Esophagus muscularis mucosa (tissue), 4 donors: Measurements from ENCODE around the gene KNSTRN. TPM values are rescaled to one million over a fixed set of nuclear protein-coding genes. Genes with fewer than 3 reads are reported as not detected.

ENCODE experiments used
- DNase-seq: peaks from one replicate; pipeline ENCODE4 v3.0.0-alpha.2; 2017; ENCODE audit errors: extremely low spot score
- H3K27ac ChIP-seq, 4 donors: fragments of 200-600 bp; sonication (generic); replicated peaks in 1 of 4; 1 replicate in 3 of 4; 2 replicates in 1 of 4; pipeline ENCODE4 v1.5.1; 2016 to 2019; ENCODE audit warnings: mild to moderate bottlenecking in 1 of 4
- H3K27me3 ChIP-seq, 4 donors: fragments of 200-600 bp; sonication (generic); one replicate each; pipeline versions ENCODE4 v1.5.1 to v1.6.0; 2016 to 2019
- H3K36me3 ChIP-seq, 4 donors: fragments of 200-600 bp; sonication (generic); one replicate each; pipeline ENCODE4 v1.5.1; 2016 to 2019
- H3K4me1 ChIP-seq, 4 donors: fragments of 200-600 bp; sonication (generic); one replicate each; pipeline ENCODE4 v1.5.1; 2016 to 2019
- H3K4me3 ChIP-seq, 4 donors: fragments of 200-600 bp; sonication (generic); 1 replicate in 2 of 4; 2 replicates in 2 of 4; pipeline ENCODE4 v1.5.1; 2016 to 2019; ENCODE audit warnings: mild to moderate bottlenecking in 4 of 4, moderate library complexity in 1 of 4
- H3K9me3 ChIP-seq, 4 donors: fragments of 200-600 bp; sonication (generic); 1 replicate in 3 of 4; 2 replicates in 1 of 4; pipeline ENCODE4 v1.5.1; 2016 to 2019
- EP300 ChIP-seq: sonication (generic); formaldehyde crosslinking; IDR thresholded peaks from one replicate; pipeline ENCODE4 v1.6.1; 2017; ENCODE audit warnings: antibody characterized with exemption
- POLR2A ChIP-seq: fragments of 450-650 bp; IDR thresholded peaks from one replicate; pipeline ENCODE4 v1.6.1; 2017; ENCODE audit warnings: antibody characterized with exemption, moderate library complexity, mild to moderate bottlenecking, low read depth
- POLR2AphosphoS5 ChIP-seq, 2 donors: sonication (generic); formaldehyde crosslinking; IDR thresholded peaks; one replicate each; pipeline ENCODE4 v1.6.1; 2017; ENCODE audit warnings: antibody characterized with exemption in 2 of 2
- WGBS: methylation state at CpG from one replicate; pipeline ENCODE4 v1.1.5; 2018; 5-methylcytosine and 5-hydroxymethylcytosine counted together
- intact Hi-C: fragments of 100-400 bp; cut with DNase I; formaldehyde crosslinking; loops from one replicate; pipeline ENCODE4 v1.15.1; 2023
- total RNA-seq, 4 donors: library from RNA; depleted of rRNA; stranded (reverse); fragments of >200 nt; gene quantifications; one replicate each; pipeline versions ENCODE4 v1.1.0 to v1.2.1, GENCODE V29; 2016
- TF ChIP-seq, protein P1 (sequence below), 3 experiments: fragments of 200-600 bp in 2 of 3; fragments of 450-650 bp in 1 of 3; sonication (generic) in 2 of 3; IDR thresholded peaks; one replicate each; pipeline ENCODE4 v1.5.1; 2017 to 2019; ENCODE audit warnings: antibody characterized with exemption in 3 of 3, mild to moderate bottlenecking in 2 of 3, moderate library complexity in 1 of 3

The KNSTRN gene
- total RNA-seq, 4 donors from 2014 or later = 4.6 to 15.6 (median 6.4) TPM

DNA sequence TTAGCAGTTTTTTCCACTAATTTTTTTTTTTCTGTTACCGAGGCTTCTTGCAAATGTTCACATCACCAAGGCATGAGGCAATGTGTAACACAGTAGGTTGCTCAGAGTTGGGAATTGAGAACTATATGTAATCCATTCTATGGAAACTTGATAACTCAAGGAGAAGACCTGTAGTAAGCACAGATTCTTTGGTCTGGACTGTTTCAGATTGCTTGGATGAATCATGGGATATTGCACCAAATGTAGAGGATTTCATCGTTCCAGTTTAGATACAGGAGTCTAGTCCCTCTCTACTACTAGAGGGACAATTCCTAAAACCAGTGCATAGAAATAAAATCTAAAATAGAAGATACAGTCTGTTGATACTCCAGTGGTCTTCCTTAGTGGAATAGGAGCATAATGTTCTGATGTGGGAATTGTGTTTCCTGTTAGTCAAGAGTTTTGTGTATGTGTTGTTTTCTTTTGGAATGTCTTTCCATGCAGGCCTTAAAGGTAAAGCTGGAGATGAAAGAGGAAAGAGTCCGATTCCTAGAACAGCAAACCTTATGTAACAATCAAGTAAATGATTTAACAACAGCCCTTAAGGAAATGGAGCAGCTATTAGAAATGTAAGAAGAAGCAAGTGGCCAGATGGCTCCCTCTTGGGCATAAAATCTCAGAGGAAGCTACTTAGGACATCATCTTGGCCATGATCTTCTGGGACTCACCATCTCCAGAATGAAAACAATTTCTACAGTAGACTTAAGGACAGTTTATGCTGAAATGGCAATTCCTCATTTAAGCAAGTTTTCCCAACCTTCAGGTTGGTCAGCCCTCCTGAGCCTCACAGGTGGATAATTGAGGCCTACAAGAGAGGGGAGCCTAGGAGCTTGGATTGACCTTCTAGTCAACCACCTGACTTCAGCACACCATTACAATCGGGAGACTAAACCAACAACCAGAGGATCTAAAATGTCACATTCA is 10.7 kb downstream of the KNSTRN start:
- no peaks in the 10 kb centered on the region for H3K9me3 ChIP-seq
- WGBS = 94% methylated on average over 4 of the region's 4 CpGs
- H3K4me3 ChIP-seq = no peak overlapping the region
- H3K36me3 ChIP-seq = peaks cover 11 to 60% (median 55%) of the 10 kb centered on the region in 4 donors
- no peaks in the 10 kb centered on the region for H3K27me3 ChIP-seq
- no peaks in the 10 kb centered on the region for H3K4me1 ChIP-seq
- H3K27ac ChIP-seq = no peak overlapping the region
- TF ChIP-seq, protein P1, sequence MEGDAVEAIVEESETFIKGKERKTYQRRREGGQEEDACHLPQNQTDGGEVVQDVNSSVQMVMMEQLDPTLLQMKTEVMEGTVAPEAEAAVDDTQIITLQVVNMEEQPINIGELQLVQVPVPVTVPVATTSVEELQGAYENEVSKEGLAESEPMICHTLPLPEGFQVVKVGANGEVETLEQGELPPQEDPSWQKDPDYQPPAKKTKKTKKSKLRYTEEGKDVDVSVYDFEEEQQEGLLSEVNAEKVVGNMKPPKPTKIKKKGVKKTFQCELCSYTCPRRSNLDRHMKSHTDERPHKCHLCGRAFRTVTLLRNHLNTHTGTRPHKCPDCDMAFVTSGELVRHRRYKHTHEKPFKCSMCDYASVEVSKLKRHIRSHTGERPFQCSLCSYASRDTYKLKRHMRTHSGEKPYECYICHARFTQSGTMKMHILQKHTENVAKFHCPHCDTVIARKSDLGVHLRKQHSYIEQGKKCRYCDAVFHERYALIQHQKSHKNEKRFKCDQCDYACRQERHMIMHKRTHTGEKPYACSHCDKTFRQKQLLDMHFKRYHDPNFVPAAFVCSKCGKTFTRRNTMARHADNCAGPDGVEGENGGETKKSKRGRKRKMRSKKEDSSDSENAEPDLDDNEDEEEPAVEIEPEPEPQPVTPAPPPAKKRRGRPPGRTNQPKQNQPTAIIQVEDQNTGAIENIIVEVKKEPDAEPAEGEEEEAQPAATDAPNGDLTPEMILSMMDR (IDR thresholded peaks at IDR 0.05) = no peak
- TF ChIP-seq EP300 = no peak
- TF ChIP-seq POLR2A = no peak
- TF ChIP-seq POLR2AphosphoS5 (IDR thresholded peaks at IDR 0.05) = no peak
- no peak for DNase-seq
- intact Hi-C loops = no loop called here

DNA sequence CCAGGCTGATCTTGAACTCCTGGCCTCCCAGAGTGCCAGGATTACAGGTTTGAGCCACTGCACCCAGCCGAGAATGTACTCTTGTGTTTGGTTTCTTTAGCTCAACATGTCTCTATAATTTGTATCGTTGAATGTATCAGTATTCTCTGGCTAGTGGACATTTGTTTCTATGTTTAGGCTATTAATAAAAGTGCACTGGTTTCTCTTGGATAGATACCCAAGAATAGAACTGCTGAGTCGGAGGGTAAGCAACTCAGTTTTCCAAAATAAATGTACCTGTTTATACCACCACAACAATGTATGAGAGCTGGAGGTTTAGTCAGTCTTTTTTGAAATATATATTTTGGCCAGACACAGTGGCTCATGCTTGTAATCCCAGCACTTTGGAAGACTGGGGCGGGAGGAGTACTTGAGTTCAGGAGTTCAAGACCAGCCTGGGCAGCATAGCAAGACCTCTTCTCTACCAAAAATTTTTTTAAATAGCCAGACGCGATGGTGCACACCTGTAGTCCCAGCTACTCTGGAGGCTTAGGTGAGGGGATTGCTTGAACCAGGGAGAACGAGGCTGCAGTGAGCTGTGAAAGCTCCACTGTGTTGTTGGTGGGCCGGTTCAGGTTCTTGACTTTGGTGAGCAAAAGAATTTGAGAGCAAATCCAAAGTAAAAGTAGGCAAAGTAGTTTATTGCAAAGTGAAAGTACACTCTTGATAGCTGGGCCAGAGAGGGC is 15.3 kb downstream of the KNSTRN start:
- DNase-seq = no peak
- TF ChIP-seq, protein P1 (IDR thresholded peaks at IDR 0.05) = no peak
- no peak for TF ChIP-seq EP300
- no peak for TF ChIP-seq POLR2A
- no peak for TF ChIP-seq POLR2AphosphoS5 (IDR thresholded peaks at IDR 0.05)
- Histone ChIP-seq H3K27ac (no peak overlapping the region), H3K36me3 (peaks cover 0 to 17% (median 15%) of the 10 kb centered on the region in 4 donors), H3K4me1 (no peaks in the 10 kb centered on the region), H3K27me3 (no peaks in the 10 kb centered on the region), H3K9me3 (no peaks in the 10 kb centered on the region), H3K4me3 (no peak overlapping the region)
- 95% methylated on average over 8 of the region's 8 CpGs for WGBS
- intact Hi-C loops = no loop called here

DNA sequence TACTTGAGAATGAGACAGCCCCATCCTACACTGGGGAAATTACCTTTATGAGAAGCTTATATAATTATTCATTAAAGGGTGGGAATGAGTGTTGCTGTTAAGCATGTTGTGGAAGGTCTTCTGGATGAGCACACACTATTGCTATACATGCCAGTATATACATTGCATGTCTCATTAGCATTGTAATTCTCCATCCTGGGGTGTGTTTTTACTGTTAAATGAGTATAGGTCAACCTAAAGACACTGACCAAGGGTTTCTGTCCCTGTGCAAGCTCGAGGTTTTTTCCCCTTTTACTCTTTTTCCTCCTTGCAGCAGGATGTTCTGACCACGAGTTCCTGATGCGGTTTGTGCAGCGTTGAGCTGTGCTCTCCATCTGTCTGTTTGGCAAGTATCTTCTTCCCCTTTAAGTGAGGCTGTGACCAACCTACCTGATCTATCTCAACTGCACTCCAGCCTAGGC is 15.9 kb downstream of the KNSTRN start:
- Histone ChIP-seq H3K4me3 (no peak overlapping the region), H3K27ac (no peak overlapping the region), H3K27me3 (no peaks in the 10 kb centered on the region), H3K36me3 (peaks cover 0 to 11% (median 9%) of the 10 kb centered on the region in 4 donors), H3K4me1 (no peaks in the 10 kb centered on the region), H3K9me3 (no peaks in the 10 kb centered on the region)
- DNase-seq = no peak
- TF ChIP-seq POLR2AphosphoS5 (IDR thresholded peaks at IDR 0.05) (no peak), EP300 (no peak), POLR2A (no peak)
- TF ChIP-seq, protein P1 (IDR thresholded peaks at IDR 0.05) = no peak
- intact Hi-C loops = no loop called here
- 53% methylated on average over 4 of the region's 4 CpGs for WGBS

DNA sequence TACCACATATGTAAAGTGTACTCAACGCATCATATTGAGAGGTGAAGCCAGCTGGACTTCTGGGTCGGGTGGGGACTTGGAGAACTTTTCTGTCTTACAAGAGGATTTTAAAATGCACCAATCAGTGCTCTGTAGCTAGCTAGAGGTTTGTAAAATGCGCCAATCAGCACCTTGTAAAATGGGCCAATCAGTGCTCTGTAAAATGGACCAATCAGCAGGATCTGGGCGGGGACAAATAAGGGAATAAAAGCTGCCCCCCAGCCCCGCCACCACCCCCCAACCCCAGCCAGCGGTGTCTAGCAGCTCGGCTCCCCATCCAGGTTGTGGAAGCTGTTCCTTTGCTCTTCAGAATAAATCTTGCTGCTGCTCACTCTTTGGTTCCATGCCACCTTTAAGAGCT is 16.8 kb downstream of the KNSTRN start:
- TF ChIP-seq EP300 = no peak
- no peak for TF ChIP-seq POLR2A
- TF ChIP-seq, protein P1 (IDR thresholded peaks at IDR 0.05) = no peak
- no peak for TF ChIP-seq POLR2AphosphoS5 (IDR thresholded peaks at IDR 0.05)
- no peaks in the 10 kb centered on the region for H3K9me3 ChIP-seq
- H3K4me1 ChIP-seq = no peaks in the 10 kb centered on the region
- peaks cover 0 to 2% (median under 1%) of the 10 kb centered on the region in 4 donors for H3K36me3 ChIP-seq
- H3K4me3 ChIP-seq = no peak overlapping the region
- H3K27ac ChIP-seq = no peak overlapping the region
- H3K27me3 ChIP-seq = no peaks in the 10 kb centered on the region
- 83% methylated on average over 7 of the region's 7 CpGs for WGBS
- DNase-seq = no peak
- intact Hi-C loops = no loop called here
